HepG2 (cell line): ENCODE results near the gene HAPLN2. TPM values are rescaled to one million over a fixed set of nuclear protein-coding genes. Genes with fewer than 3 reads are reported as not detected.

ENCODE experiments used
- CBFB ChIP-seq: sonication (generic); formaldehyde crosslinking; IDR thresholded peaks from 2 replicates; pipeline ENCODE4 v1.4.0; 2020; ENCODE audit warnings: missing genetic modification reagents
- HDAC1 ChIP-seq: sonication (generic); formaldehyde crosslinking; IDR thresholded peaks from 2 replicates; pipeline ENCODE4 v1.5.1; 2020; ENCODE audit warnings: mild to moderate bottlenecking, missing genetic modification reagents
- KMT2B ChIP-seq: IDR thresholded peaks from 2 replicates; pipeline ENCODE4 v1.6.1; 2016; ENCODE audit warnings: missing genetic modification reagents, missing compliant biosample characterization
- NCOA5 ChIP-seq: sonication (generic); formaldehyde crosslinking; IDR thresholded peaks from 2 replicates; pipeline ENCODE4 v1.4.0; 2020; ENCODE audit warnings: missing genetic modification reagents
- NFIC ChIP-seq: IDR thresholded peaks from 2 replicates; pipeline ENCODE4 v1.6.1; 2012; ENCODE audit warnings: mild to moderate bottlenecking, low read length, inconsistent platforms
- PTBP1 ChIP-seq: fragments of 200-400 bp; formaldehyde crosslinking; IDR thresholded peaks from 2 replicates; pipeline ENCODE4 v1.6.1; 2018; ENCODE audit warnings: low read length, low read depth; ENCODE audit not compliant: poor library complexity, severe bottlenecking
- SMAD9 ChIP-seq: sonication (generic); formaldehyde crosslinking; IDR thresholded peaks from 2 replicates; pipeline ENCODE4 v1.5.1; 2020; ENCODE audit warnings: mild to moderate bottlenecking, missing genetic modification reagents
- TFAP4 ChIP-seq: sonication (generic); IDR thresholded peaks from 2 replicates; pipeline ENCODE4 v1.6.1; 2016; ENCODE audit warnings: low read depth, borderline replicate concordance
- ZNF253 ChIP-seq: sonication (generic); formaldehyde crosslinking; IDR thresholded peaks from 2 replicates; pipeline ENCODE4 v1.8.0; 2022; ENCODE audit warnings: mild to moderate bottlenecking, missing genetic modification reagents, borderline replicate concordance
- ZNF337 ChIP-seq: sonication (generic); formaldehyde crosslinking; IDR thresholded peaks from 2 replicates; pipeline ENCODE4 v1.5.1; 2020; ENCODE audit warnings: missing genetic modification reagents, low read depth, mild to moderate bottlenecking, borderline replicate concordance
- ZNF354B ChIP-seq: sonication (generic); formaldehyde crosslinking; IDR thresholded peaks from 2 replicates; pipeline ENCODE4 v1.8.0; 2022; ENCODE audit warnings: mild to moderate bottlenecking, missing genetic modification reagents
- ZNF430 ChIP-seq: sonication (generic); formaldehyde crosslinking; IDR thresholded peaks from 2 replicates; pipeline ENCODE4 v1.9.0; 2021; ENCODE audit warnings: mild to moderate bottlenecking, missing genetic modification reagents
- ZNF704 ChIP-seq: sonication (generic); formaldehyde crosslinking; IDR thresholded peaks from 2 replicates; pipeline ENCODE4 v1.8.1; 2023; ENCODE audit warnings: mild to moderate bottlenecking, inconsistent platforms, moderate library complexity, missing genetic modification reagents, borderline replicate concordance
- polyA plus RNA-seq, 8 experiments: library from polyadenylated mRNA; depleted of rRNA in 3 of 8; stranded (reverse) in 7 of 8; unstranded in 1 of 8; fragments of >200 nt; fragmentation: Illumina TruSeq in 4 of 8; extraction: Trizol in 4 of 8; gene quantifications; 2 replicates each; pipeline versions ENCODE4 v1.2.1 to v1.2.3, GENCODE V29; 2011 to 2016; ENCODE audit warnings: low read depth in 4 of 8, missing spikeins in 1 of 8, mixed read lengths in 1 of 8; ENCODE audit not compliant: insufficient read depth in 1 of 8
- total RNA-seq, 5 experiments: library from RNA; depleted of rRNA; stranded (reverse); fragments of >200 nt; fragmentation: Illumina TruSeq; extraction: Trizol; gene quantifications; 2 replicates each; pipeline ENCODE4 v1.2.3, GENCODE V29; 2016; ENCODE audit warnings: low read depth in 1 of 5
- TF ChIP-seq, protein P1 (sequence below): sonication (generic); formaldehyde crosslinking; IDR thresholded peaks from 2 replicates; pipeline ENCODE4 v1.8.1; 2023; ENCODE audit warnings: mild to moderate bottlenecking, missing genetic modification reagents
- TF ChIP-seq, protein P2 (sequence below): sonication (generic); formaldehyde crosslinking; IDR thresholded peaks from 2 replicates; pipeline ENCODE4 v1.5.1; 2020; ENCODE audit warnings: missing genetic modification reagents, mild to moderate bottlenecking, borderline replicate concordance
- TF ChIP-seq, protein P3 (sequence below): IDR thresholded peaks from 2 replicates; pipeline ENCODE4 v1.6.1; 2016; ENCODE audit warnings: low read depth
- TF ChIP-seq, protein P4 (sequence below): sonication (generic); formaldehyde crosslinking; IDR thresholded peaks from 2 replicates; pipeline ENCODE4 v1.4.0; 2020; ENCODE audit warnings: missing genetic modification reagents

HAPLN2 gene
- total and polyA plus RNA-seq, 2 of the 13 experiments (the other 11 are each of a cell fraction or from before 2014, with no cell fraction given): not detected

- TF ChIP-seq CBFB (CRISPR knock-in tag) (peak; percentile 73; the same call in 1 of the 2 replicates), ZNF430 (peak; percentile 76), ZNF337 (peak; percentile 68; the same call in 1 of the 2 replicates), ZNF704 (CRISPR knock-in tag) (peak; percentile 44; the same call in 1 of the 2 replicates), NCOA5 (CRISPR knock-in tag) (no peak), ZNF354B (no peak), PTBP1 (no peak), KMT2B (peak; percentile 83), SMAD9 (CRISPR knock-in tag) (no peak), TFAP4 (0 out of 2 replicates have a peak, but pooled peaks have one; percentile 13), NFIC (no peak), ZNF253 (CRISPR knock-in tag) (no peak), HDAC1 (CRISPR knock-in tag) (peak; percentile 96)
- TF ChIP-seq, protein P1, sequence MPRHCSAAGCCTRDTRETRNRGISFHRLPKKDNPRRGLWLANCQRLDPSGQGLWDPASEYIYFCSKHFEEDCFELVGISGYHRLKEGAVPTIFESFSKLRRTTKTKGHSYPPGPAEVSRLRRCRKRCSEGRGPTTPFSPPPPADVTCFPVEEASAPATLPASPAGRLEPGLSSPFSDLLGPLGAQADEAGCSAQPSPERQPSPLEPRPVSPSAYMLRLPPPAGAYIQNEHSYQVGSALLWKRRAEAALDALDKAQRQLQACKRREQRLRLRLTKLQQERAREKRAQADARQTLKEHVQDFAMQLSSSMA (CRISPR knock-in tag): 0 out of 2 replicates have a peak, but pooled peaks have one; percentile 48
- TF ChIP-seq, protein P2, sequence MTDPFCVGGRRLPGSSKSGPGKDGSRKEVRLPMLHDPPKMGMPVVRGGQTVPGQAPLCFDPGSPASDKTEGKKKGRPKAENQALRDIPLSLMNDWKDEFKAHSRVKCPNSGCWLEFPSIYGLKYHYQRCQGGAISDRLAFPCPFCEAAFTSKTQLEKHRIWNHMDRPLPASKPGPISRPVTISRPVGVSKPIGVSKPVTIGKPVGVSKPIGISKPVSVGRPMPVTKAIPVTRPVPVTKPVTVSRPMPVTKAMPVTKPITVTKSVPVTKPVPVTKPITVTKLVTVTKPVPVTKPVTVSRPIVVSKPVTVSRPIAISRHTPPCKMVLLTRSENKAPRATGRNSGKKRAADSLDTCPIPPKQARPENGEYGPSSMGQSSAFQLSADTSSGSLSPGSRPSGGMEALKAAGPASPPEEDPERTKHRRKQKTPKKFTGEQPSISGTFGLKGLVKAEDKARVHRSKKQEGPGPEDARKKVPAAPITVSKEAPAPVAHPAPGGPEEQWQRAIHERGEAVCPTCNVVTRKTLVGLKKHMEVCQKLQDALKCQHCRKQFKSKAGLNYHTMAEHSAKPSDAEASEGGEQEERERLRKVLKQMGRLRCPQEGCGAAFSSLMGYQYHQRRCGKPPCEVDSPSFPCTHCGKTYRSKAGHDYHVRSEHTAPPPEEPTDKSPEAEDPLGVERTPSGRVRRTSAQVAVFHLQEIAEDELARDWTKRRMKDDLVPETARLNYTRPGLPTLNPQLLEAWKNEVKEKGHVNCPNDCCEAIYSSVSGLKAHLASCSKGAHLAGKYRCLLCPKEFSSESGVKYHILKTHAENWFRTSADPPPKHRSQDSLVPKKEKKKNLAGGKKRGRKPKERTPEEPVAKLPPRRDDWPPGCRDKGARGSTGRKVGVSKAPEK (CRISPR knock-in tag): no peak
- TF ChIP-seq, protein P3, sequence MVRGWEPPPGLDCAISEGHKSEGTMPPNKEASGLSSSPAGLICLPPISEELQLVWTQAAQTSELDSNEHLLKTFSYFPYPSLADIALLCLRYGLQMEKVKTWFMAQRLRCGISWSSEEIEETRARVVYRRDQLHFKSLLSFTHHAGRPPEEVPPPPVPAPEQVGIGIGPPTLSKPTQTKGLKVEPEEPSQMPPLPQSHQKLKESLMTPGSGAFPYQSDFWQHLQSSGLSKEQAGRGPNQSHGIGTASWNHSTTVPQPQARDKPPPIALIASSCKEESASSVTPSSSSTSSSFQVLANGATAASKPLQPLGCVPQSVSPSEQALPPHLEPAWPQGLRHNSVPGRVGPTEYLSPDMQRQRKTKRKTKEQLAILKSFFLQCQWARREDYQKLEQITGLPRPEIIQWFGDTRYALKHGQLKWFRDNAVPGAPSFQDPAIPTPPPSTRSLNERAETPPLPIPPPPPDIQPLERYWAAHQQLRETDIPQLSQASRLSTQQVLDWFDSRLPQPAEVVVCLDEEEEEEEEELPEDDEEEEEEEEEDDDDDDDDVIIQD (CRISPR knock-in tag): no peak; the same call in 1 of the 2 replicates
- TF ChIP-seq, protein P4, sequence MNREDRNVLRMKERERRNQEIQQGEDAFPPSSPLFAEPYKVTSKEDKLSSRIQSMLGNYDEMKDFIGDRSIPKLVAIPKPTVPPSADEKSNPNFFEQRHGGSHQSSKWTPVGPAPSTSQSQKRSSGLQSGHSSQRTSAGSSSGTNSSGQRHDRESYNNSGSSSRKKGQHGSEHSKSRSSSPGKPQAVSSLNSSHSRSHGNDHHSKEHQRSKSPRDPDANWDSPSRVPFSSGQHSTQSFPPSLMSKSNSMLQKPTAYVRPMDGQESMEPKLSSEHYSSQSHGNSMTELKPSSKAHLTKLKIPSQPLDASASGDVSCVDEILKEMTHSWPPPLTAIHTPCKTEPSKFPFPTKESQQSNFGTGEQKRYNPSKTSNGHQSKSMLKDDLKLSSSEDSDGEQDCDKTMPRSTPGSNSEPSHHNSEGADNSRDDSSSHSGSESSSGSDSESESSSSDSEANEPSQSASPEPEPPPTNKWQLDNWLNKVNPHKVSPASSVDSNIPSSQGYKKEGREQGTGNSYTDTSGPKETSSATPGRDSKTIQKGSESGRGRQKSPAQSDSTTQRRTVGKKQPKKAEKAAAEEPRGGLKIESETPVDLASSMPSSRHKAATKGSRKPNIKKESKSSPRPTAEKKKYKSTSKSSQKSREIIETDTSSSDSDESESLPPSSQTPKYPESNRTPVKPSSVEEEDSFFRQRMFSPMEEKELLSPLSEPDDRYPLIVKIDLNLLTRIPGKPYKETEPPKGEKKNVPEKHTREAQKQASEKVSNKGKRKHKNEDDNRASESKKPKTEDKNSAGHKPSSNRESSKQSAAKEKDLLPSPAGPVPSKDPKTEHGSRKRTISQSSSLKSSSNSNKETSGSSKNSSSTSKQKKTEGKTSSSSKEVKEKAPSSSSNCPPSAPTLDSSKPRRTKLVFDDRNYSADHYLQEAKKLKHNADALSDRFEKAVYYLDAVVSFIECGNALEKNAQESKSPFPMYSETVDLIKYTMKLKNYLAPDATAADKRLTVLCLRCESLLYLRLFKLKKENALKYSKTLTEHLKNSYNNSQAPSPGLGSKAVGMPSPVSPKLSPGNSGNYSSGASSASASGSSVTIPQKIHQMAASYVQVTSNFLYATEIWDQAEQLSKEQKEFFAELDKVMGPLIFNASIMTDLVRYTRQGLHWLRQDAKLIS (CRISPR knock-in tag): no peak
Measured at GRCh38 chr1:156601122-156601830, 17.9 kb upstream of the HAPLN2 start, which contains the start of gene GPATCH4 (continued).
